LNCaP clone FGC (cell line): Measurements from ENCODE around the gene CDH11.

Experiments
- DNase-seq: peaks from one replicate; pipeline ENCODE4 v3.0.0-alpha.2; 2011; ENCODE audit warnings: low read depth
- H3K4me3 ChIP-seq: 2 replicates; pipeline ENCODE4 v1.5.1; 2011; ENCODE audit warnings: mild to moderate bottlenecking, low read depth, low read length, control low read depth
- TF ChIP-seq, protein P1 (sequence below): IDR thresholded peaks from 2 replicates; pipeline ENCODE4 v1.5.1; 2012; ENCODE audit warnings: mild to moderate bottlenecking; ENCODE audit not compliant: control insufficient read depth, insufficient read depth; ENCODE audit errors: extremely low read depth

Gene CDH11

DNA sequence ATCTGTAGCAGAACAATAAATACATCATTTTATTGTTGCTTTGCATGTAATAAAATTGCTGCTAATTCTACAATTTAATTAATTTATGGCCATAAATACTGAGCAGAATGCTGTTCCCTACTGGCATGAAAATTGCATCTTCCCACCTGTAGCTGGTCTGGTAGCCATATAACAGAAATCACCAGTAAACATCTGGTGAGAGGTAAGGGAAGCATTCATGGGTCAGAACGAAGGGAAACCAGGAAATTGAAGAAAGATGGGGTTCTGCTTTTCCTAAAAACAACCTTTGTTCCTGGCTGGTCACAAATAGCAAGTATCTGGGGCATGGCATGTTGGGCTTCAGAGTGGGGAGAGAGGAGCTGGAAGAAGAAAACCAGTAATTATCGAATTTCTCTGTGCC is 128.4 kb downstream of the CDH11 start:
- TF ChIP-seq, protein P1, sequence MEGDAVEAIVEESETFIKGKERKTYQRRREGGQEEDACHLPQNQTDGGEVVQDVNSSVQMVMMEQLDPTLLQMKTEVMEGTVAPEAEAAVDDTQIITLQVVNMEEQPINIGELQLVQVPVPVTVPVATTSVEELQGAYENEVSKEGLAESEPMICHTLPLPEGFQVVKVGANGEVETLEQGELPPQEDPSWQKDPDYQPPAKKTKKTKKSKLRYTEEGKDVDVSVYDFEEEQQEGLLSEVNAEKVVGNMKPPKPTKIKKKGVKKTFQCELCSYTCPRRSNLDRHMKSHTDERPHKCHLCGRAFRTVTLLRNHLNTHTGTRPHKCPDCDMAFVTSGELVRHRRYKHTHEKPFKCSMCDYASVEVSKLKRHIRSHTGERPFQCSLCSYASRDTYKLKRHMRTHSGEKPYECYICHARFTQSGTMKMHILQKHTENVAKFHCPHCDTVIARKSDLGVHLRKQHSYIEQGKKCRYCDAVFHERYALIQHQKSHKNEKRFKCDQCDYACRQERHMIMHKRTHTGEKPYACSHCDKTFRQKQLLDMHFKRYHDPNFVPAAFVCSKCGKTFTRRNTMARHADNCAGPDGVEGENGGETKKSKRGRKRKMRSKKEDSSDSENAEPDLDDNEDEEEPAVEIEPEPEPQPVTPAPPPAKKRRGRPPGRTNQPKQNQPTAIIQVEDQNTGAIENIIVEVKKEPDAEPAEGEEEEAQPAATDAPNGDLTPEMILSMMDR, result no peak
- H3K4me3 ChIP-seq, result no peak overlapping the region
- no peak for DNase-seq

- no peak for DNase-seq
- TF ChIP-seq, protein P1, result no peak
- H3K4me3 ChIP-seq, result no peak overlapping the region
Observed at GRCh38 chr16:64991001-64991400, 130.9 kb downstream of the CDH11 start.

- no peak overlapping the region for H3K4me3 ChIP-seq
- DNase-seq, result no peak
- TF ChIP-seq, protein P1, result no peak
Observed at GRCh38 chr16:64990101-64990500, 131.8 kb downstream of the CDH11 start.

DNA sequence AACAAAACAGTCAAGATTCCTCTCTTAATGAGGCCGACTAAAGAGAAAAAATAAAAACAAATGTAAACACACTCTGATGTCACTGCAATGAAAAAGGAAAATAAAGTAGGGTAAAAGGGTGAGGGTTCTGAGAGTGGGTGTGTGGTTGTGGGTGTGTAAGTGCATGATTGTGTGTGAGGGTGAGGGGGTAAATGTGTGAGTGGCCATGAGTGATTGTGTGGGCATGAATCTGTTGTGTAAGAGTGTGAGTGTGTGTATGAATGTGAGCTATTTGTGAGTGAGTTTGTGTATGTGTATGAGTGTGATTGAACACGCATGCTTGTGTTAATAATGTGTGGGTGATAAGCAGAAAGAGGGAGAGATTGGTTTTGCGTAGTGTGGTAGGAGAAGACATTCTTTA is 132.8 kb downstream of the CDH11 start:
- no peak overlapping the region for H3K4me3 ChIP-seq
- DNase-seq, result no peak
- TF ChIP-seq, protein P1, result no peak

DNA sequence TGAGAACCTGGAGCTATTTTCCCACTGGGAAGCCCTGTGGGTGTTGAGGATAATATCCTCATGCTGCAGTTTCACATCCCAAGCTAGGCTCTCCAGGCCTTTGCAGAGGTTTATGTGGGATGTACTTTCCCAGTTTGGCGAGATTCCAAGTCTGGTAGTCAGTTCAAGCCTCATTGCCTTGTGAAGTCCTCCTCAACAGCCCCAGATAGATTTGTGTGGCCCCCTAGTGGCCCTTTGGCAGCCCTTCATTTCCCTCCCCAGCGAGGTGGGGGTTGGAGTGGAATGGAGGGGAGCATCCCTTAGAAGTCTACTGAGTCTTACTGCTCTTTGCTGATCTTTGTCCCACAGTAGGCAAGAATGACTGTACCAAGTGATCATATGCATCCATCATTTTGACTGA is 137.9 kb downstream of the CDH11 start:
- H3K4me3 ChIP-seq, result no peak overlapping the region
- no peak for DNase-seq
- TF ChIP-seq, protein P1, result peak; percentile 24; the same call in 1 of the 2 replicates

GRCh38 chr16:64983231-64983630 is 138.6 kb downstream of the CDH11 start:
- no peak overlapping the region for H3K4me3 ChIP-seq
- TF ChIP-seq, protein P1, result no peak
- DNase-seq, result no peak

- TF ChIP-seq, protein P1, result no peak
- H3K4me3 ChIP-seq, result no peak overlapping the region
- no peak for DNase-seq
Observed at GRCh38 chr16:64982581-64982980, 139.3 kb downstream of the CDH11 start.
